GM19372 (cell line): ENCODE measurements around the gene GTF2H2C_2.
"Not testable (repeated sequence)": the region's sequence is repeated elsewhere in the genome, so short reads cannot be mapped to it uniquely, and the experiment has no call there.

Experiments used
- ATAC-seq: cut with Tn5 transposase; IDR thresholded peaks from one replicate; pipeline ENCODE4 v1.9.1; 2021; ENCODE audit warnings: mild to moderate bottlenecking, low read depth, moderate library complexity; ENCODE audit not compliant: unreplicated experiment

GTF2H2C_2 gene

GRCh38 chr5:70415117-70415516, at the start of gene GTF2H2C_2:
TSS of gene GTF2H2C_2 (plus strand) at chr5:70415368.
- ATAC-seq, result peak; percentile 97

DNA sequence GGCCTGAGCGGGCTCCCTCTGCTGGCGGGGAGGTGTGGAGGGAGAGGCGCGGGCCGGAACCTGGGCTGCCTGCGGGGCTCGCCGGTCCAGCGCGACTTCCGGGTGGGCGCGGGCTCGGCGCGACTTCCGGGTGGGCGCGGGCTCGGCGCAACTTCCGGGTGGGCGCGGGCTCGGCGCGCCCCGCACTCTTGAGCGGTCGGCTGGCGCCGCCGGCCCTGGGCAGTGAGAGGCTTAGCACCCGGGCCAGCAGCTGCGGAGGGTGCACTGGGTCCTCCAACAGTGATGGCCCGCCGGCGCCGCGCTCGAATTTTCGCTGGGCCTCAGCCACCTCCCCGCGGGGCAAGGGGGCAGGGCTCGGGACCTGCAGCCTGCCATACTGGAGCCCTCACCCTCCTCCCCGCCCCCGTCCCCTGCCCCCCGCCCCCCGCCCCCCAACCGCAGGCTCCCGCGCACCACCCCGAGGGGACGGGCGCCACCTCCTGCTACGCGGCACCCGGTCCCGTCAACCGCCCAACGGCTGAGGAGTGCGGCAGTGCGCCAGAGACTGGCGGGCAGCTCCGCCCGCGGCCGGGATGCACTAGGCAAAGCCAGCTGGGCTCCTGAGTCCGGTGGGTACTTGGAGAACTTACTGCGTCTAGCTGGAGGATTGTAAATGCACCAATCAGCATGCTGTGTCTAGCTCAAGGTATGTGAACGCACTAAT, 14.0 kb upstream of the GTF2H2C_2 start:
- peak; percentile 82 for ATAC-seq

DNA sequence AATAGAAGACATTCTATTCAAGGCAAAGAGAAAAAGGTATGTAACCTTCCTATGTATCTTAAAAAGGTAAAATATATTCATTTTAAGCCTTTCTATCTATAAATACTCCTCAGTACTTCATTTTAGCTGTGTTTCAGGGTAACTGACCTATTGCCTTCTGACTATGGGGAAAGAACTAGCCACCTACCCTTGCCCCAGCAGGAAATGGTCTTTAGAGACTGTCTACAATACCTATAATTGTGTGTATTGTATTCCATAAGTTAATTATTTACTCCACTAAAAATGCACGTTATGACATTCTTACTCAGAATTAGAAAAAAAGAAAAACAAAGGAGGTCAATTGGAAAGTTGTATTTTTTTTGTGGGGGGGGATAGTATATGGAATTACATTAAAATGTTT, 6.2 kb downstream of the GTF2H2C_2 start:
- ATAC-seq, result not testable (repeated sequence)

DNA sequence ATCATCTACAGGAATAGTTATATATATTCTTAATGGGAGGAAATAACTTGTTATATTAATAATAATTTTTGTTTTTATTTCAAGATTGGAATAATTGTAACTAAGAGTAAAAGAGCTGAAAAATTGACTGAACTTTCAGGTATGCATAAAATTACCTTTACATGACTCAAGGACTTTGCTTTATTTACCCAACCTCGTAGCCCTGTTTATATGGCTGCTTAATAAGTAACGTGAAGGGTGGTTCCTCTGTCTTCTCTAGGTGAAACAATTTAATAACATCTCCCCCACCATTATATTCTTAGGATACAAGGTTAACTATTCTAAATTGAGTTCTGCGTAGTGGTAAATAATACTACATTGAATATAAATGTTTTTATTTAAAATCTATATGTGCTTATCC, 8.0 kb downstream of the GTF2H2C_2 start:
- not testable (repeated sequence) for ATAC-seq

- ATAC-seq, result not testable (repeated sequence)
Observed at GRCh38 chr5:70438518-70438917, 23.4 kb downstream of the GTF2H2C_2 start.

- not testable (repeated sequence) for ATAC-seq
Observed at GRCh38 chr5:70449565-70449964, 34.4 kb downstream of the GTF2H2C_2 start.

DNA sequence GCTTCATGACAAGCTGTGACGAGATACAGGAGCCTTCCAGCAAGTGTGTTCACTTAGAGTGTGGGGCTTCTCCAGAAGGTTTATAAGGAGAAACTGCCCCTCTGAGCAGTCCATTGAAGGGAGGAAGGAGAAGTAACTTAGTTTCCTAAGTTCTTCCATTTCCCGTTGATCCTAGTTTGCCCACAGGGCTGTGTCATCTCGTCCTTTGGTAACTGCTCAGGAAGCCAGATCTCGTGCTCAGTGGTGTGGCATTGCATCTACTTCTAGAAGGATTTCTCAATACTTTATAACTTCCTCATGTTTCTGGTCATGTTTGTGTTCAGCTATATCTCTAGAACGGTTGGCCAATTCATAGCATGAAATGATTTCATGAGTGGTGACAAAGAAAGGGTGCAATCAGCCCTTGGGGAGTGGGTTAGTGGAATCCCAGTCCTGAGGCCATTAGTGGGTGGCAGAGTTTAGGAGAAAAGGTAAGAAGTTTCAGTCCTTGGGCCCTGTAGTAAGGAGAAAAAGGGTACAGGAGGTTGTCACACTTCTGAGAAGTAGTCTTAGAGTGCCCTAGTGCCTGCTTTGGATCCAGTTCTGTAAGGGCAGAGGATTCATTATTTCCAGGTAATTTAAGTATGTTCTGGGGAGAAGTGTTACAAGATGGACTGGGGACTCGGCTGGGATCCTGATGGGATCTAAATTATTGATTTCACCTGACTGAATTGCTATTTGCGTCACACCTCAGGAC, 36.2 kb downstream of the GTF2H2C_2 start:
- not testable (repeated sequence) for ATAC-seq

DNA sequence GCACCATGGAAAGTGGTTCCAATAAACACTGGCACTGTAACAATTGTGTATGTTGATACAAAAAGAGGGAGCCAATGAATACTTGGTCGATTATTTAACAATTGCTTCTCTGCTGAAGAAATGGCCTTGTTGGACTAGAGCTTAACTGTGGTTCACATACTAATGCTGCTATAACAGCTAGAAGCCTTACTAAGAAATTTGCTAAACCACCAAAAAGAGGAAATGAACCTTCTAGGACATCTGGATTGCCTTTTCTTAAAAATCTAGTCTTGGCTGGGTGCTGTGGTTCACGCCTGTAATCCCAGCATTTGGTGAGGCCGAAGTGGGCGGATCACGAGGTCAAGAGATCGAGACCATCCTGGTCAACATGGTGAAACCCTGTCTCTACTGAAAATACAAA, 41.9 kb downstream of the GTF2H2C_2 start:
- peak; percentile 68 for ATAC-seq

DNA sequence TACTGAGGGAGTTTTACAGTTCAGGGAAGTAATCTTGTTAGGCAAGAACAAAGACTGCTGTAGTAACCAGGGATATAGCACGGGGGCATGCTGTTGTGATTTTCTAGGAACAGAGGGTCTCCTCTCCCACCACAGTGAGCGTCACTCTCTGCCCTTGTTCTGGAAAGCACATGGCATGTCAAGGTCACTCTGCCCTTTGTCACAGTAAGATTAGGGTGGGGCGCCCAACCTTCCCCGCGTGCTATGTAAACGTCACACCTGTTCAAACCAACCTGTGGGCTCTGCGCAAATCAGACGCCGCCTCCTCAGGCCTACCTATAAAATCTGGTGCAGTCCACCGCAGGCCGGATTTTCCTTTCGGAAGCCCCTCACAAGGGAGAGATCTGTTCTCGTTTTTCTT, 44.0 kb downstream of the GTF2H2C_2 start:
- ATAC-seq, result not testable (repeated sequence)

DNA sequence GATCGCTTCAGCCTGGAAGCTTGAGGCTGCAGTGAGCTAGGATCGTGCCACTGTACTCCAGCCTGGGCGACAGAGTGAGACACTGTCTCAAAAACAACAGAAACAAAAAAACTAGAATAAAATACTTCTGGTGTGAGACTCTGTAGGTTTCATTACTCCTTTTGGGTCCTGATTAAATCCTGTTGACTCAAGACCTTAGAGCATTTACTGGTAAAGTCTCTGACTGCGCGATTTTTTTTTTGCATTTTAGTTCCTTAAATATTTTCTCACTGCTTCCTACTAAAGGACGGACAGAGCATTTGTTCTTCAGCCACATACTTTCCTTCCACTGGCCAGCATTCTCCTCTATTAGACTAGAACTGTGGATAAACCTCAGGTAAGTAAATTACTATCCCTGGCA, 46.8 kb downstream of the GTF2H2C_2 start:
- ATAC-seq, result not testable (repeated sequence)

GRCh38 chr5:70464019-70464637, 49.0 kb downstream of the GTF2H2C_2 start:
- not testable (repeated sequence) for ATAC-seq

GRCh38 chr5:70469926-70470509, 54.9 kb downstream of the GTF2H2C_2 start:
- not testable (repeated sequence) for ATAC-seq
